HK-2 (cell line): ENCODE measurements around the gene LETM1.

ENCODE experiments used
- DNase-seq: peaks from one replicate; pipeline ENCODE4 v3.0.0-alpha.2; 2018; ENCODE audit not compliant: unreplicated experiment

LETM1 gene

GRCh38 chr4:1795299-1796195 lies 60.4 kb downstream of the LETM1 start:
- peak; percentile 49 for DNase-seq

DNA sequence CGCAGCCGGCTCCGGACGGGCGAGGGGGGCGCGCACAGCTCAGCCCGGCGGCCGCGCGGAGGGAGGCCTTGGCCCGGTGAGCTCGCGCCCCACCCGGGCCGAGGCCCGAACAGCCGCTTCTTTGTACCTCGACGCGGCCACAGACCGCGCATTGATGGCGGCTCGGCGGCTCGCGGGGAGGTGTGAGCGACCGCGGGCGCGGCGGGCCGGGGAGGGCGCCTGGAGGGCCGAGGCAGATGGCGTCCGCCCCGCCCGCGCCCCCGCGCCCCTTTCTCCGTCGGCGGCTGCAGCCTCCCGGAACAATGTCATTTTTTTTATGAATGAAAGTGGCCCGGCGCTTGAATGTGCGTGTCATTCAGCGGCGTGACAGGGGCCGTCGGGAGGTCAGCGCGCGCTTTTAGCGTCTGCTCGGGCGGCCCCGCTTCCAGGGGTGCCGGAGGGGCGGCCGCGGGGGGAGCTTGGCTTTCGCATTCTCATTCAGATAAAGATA lies 61.1 kb downstream of the LETM1 start:
- DNase-seq, result no peak

GRCh38 chr4:1793940-1794808 lies 61.8 kb downstream of the LETM1 start:
- peak; percentile 41 for DNase-seq

- no peak for DNase-seq
Observed at GRCh38 chr4:1793496-1793840, 62.5 kb downstream of the LETM1 start.

- peak; percentile 54 for DNase-seq
Observed at GRCh38 chr4:1792832-1793495, 63.0 kb downstream of the LETM1 start, which contains the start of gene FGFR3. TSS of gene FGFR3 (plus strand) at chr4:1793293. CDS start at chr4:1793935, 642 bp downstream.

- no peak for DNase-seq
Observed at GRCh38 chr4:1792158-1792831, 63.7 kb downstream of the LETM1 start.

GRCh38 chr4:1790005-1790404 lies 66.0 kb downstream of the LETM1 start:
- DNase-seq, result no peak

DNA sequence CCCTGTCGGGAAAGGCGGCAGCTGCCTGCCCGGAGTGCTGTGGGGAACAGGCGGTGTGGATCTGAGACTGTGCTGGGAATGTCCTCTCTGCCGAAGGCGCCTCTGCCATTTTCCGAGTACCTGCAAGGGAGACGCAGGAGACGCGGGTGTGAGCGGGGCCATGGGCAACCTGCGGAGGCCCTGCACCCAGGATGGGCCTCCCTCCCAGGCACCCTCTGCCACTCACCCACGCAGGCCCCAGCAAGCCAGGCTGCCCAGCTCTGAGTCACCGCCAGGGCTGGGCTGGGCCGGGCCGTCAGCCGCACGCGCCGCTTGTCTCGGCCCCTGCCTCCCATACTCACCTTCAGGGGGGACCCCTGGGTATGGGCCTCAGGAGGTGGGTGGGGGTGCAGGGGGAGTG lies 66.4 kb downstream of the LETM1 start:
- no peak for DNase-seq

DNA sequence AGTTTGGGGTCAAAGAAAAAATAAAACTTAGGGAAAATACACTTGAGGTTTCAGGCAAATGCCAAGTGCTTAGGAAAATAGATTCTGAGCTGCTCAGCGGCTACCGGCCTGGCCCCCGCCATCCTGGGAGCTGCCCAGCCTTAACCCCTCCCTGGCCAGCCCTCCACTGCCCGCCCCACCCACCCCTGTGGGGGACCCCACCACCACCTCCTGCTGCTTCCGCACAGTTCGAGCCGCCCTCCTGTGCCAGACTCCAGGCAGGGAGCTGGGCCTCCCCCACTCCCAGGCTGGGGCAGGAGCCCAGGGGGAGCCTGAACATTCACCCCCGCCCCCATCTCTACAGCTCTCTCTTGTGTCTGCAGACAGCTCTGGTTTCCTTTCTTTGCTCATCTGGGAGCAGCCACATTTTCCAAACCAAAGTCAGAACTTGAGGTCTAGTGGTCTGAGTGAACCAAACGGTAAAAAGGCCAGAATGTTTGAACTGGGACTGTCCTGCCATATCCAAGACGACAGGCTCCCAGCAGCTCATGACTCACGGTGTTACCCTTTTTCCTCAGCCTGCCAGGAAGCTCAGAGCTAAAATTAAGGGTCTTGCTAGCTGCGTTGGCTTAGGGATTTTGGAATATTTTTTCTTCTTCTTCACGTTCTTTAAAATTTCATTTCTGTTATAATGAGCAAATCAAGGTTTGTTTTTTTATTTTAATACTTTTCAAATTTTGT lies 67.5 kb downstream of the LETM1 start:
- DNase-seq, result no peak

DNA sequence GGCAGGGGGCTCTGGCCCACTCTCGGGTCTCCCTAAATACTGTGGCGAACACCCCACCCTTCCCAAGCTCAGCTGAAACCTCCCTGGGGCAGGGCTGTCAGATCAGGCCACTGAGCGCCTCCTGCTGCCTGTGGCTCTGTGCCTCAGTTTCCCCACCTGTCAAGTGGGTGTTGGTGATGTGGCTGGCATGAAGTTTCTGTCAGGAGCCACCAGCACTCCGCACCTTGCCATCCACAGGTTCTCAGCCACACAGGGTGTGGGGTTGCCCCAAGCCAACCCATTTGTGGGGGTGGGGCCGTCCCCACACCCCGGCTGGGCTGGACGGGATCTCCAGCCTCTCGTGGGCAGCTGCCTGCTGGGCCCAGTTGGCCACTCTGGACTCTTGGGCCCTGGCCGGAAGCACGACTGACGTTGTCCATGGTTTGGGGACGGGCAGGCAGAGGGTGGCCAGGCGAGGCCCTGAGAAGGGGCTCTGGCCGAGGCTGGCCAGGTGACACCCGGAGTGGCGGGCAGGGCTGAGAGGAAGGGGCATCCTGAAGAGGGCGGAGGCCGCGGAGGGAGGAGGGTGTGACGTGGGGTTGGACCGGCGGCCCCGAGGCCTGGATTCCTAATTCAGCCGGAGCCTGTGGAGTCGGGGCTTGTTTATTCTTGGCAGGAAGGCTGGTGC lies 68.4 kb downstream of the LETM1 start:
- no peak for DNase-seq

GRCh38 chr4:1786544-1787362 lies 69.2 kb downstream of the LETM1 start:
- no peak for DNase-seq

GRCh38 chr4:1785592-1785991 lies 70.4 kb downstream of the LETM1 start:
- no peak for DNase-seq

DNA sequence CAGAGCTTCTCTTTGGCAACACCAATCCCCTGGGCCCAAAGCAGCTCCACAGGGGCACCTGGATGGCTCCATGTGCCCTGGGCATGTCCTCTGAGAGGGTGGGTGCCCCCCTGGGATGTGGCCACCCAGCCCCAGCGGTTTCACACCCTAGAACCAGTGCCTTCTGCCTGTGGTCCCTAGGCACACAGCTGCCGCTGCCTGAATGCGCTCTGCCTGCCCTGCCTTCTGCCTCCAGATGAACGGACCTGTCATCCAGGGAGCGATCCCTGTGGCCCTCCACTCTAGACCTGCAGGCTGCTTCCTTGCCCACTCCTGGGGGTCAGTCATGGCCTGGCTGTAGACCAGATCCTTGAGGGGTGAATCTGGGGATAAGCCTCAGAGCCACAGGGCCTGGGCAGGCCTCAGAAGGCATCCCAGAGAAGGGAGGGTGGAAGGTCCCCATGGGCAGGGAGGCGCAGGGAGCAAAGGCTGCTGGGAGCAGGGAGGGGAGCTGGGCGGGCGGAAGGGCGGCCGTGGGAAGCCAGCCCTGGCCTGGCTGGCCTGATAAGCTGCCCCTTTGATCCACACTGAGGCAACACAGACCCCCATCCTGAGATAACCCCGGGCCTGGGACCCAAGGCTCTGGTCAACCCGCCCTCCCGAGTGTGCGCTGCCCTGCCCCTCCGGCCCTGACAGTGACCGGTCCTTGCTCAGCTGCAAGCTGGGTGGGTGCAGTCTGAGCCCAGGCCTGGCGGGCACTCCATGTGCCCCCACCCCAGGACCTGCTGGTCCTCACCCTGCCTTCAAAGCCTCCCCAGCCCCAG lies 71.0 kb downstream of the LETM1 start:
- no peak for DNase-seq

DNA sequence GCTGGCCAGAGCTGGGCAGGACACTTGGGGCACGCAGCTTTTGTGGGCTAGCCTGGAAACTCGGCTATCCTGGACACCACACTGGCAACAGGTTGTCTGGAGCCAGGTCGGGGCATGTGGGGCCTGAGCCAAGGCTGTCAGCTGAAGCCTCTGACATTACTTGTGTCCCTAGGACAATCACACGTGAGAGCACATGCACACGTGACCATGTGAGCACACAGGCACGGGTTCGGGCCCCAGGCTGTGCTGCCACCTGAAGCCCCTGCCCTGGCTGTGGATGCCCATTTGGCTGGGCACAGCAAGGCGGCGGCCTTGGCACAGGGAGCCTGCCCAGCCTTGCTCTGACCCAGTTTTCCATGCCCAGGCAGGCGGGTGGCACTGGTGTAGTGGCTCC lies 71.6 kb downstream of the LETM1 start:
- DNase-seq, result no peak

DNA sequence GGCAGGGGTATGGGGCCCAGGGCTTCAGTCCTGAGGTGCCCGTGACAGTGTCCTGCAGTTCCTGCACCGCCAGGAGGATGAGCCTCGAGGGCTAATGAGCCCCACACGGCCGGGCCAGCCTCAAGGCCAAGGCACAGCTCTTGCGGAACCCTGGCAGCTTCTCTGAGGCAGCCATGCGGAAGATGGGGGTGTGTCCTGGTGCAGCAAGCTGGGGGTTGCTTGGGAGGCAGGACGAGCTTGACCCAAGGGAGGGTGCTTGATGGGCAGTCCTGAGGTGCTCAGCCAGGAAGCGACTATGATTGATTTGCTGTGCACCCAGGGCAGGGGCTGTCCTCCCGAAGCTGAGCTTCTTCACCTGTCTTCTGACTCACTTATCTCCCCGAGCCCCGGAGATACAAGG lies 72.0 kb downstream of the LETM1 start:
- peak; percentile 77 for DNase-seq

DNA sequence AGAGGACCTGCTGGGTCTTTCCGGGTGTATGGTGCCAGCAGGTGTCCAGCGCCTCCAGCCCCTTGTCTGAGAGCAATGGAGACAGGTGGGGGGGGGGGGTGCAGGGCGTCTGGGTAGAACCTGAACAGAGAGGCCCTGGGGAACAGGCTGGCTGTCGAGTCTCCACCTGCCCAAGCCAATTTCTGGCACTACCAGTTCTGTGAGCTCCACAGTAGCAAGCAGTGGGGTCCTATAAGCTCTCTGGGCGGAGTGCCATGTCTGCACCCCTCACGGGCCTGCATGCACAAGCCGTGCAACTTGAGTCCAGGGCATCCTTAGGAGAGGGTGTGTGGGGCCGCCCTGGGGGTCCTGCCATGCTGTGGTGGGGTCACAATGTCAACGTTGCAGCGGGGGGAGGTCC lies 72.9 kb downstream of the LETM1 start:
- no peak for DNase-seq

DNA sequence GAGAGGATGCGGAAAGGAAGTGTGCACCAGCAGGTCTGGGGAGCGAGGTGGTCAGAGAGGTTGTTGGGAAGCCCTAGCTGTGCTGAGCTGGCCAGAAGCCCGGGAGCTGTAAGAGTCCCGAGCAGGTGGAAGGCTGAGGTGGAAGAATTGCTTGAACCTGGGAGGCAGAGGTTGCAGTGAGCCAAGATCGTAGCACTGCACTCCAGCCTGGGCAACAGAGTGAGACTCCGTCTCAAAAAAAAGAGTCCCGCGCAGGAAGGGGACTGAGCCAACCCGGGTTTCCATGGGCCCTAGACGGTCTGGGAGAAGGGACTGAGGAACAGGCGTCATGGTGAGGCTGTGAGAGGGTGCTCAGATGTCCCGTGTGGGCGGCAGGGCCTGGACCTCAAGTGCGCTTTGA lies 75.5 kb downstream of the LETM1 start:
- DNase-seq, result no peak

GRCh38 chr4:1779588-1780382 lies 76.2 kb downstream of the LETM1 start:
- DNase-seq, result no peak
